HepG2 (cell line): ENCODE data around the gene ITPR1. TPM values are rescaled to one million over a fixed set of nuclear protein-coding genes. Genes with fewer than 3 reads are reported as not detected.

ENCODE experiments used
- ATAC-seq: fragments of 200-7000 bp; cut with Tn5 transposase; 3 replicates; pipeline ENCODE4 v1.9.1; 2020; ENCODE audit warnings: mild to moderate bottlenecking, moderate library complexity
- BruUV-seq: library from RNA; stranded (reverse); fragments of 400-500 nt; replicated peaks from 2 replicates; lab custom pipeline; 2021; lab: Mats Ljungman, UMichigan
- CTCF ChIA-PET: fragments of 300-600 bp; formaldehyde crosslinking; extraction: SDS; loops from one replicate; lab custom pipeline; 2021; ENCODE audit warnings: low total read pairs, inconsistent platforms, low intra/inter-chr PET ratio; lab: Yijun Ruan, JAX
- POLR2A ChIA-PET: fragments of 350-600 bp; sonication (Branson Sonifier 250); formaldehyde crosslinking; loops from one replicate; lab custom pipeline; 2020; ENCODE audit warnings: antibody characterized with exemption, inconsistent platforms; lab: Yijun Ruan, JAX
- DNase-seq: peaks from one replicate; pipeline ENCODE4 v3.0.0-alpha.2; 2015; ENCODE audit warnings: low spot score
- FAIRE-seq: peaks from 3 replicates; lab custom pipeline; 2011; peaks lifted over from hg19 to GRCh38; lab: Jason Lieb, UNC
- H2AFZ ChIP-seq: one replicate; pipeline ENCODE4 v1.6.1; 2011; ENCODE audit warnings: low read length, inconsistent platforms
- H3K27ac ChIP-seq: fragments of 300-600 bp; 3 replicates; pipeline ENCODE4 v1.8.0; 2011; ENCODE audit warnings: mixed run types, mild to moderate bottlenecking, mixed read lengths, low read length, inconsistent platforms; ENCODE audit not compliant: insufficient read depth; ENCODE audit errors: extremely low read length
- H3K27me3 ChIP-seq, 2 experiments: fragments of 200-600 bp in 1 of 2; 2 replicates in 1 of 2; 3 replicates in 1 of 2; pipeline versions ENCODE4 v1.6.0 to v1.8.0; 2011; ENCODE audit warnings: low read length in 2 of 2, mild to moderate bottlenecking in 2 of 2, moderate library complexity in 2 of 2, inconsistent platforms in 1 of 2; ENCODE audit not compliant: insufficient read depth in 2 of 2, control insufficient read depth in 1 of 2
- H3K36me3 ChIP-seq, 2 experiments: fragments of 200-600 bp in 1 of 2; replicated peaks in 1 of 2; 2 replicates in 1 of 2; 3 replicates in 1 of 2; pipeline versions ENCODE4 v1.5.1 to v1.8.0; 2011; ENCODE audit warnings: low read length in 2 of 2, inconsistent platforms in 1 of 2; ENCODE audit not compliant: insufficient read depth in 2 of 2, control insufficient read depth in 1 of 2
- H3K4me1 ChIP-seq: 2 replicates; pipeline ENCODE4 v1.5.1; 2012; ENCODE audit warnings: low read length, inconsistent platforms; ENCODE audit not compliant: insufficient read depth
- H3K4me2 ChIP-seq: 2 replicates; pipeline ENCODE4 v1.6.0; 2011; ENCODE audit warnings: low read depth, low read length, inconsistent platforms
- H3K4me3 ChIP-seq, 3 experiments: fragments of 200-600 bp in 1 of 3; sonication (generic), shearing (Covaris generic) in 1 of 3; replicated peaks in 1 of 3; 2 replicates each; pipeline ENCODE4 v1.5.1; 2011 to 2016; ENCODE audit warnings: low read length in 3 of 3, inconsistent platforms in 2 of 3, low read depth in 2 of 3, mild to moderate bottlenecking in 2 of 3, control low read depth in 1 of 3, mixed read lengths in 1 of 3; ENCODE audit not compliant: insufficient read depth in 1 of 3
- H3K79me2 ChIP-seq: one replicate; pipeline ENCODE4 v1.6.1; 2011; ENCODE audit warnings: low read length, inconsistent platforms; ENCODE audit not compliant: insufficient read depth
- H3K9ac ChIP-seq: 2 replicates; pipeline ENCODE4 v1.6.0; 2011; ENCODE audit warnings: mild to moderate bottlenecking, low read depth, low read length, inconsistent platforms; ENCODE audit not compliant: insufficient read depth
- H3K9me3 ChIP-seq: 2 replicates; pipeline ENCODE4 v1.5.1; 2012; ENCODE audit warnings: mild to moderate bottlenecking, low read length
- H4K20me1 ChIP-seq: 2 replicates; pipeline ENCODE4 v1.6.0; 2011; ENCODE audit warnings: inconsistent platforms, mild to moderate bottlenecking, low read length, moderate library complexity; ENCODE audit not compliant: insufficient read depth
- DMAP1 ChIP-seq: IDR thresholded peaks from 2 replicates; pipeline ENCODE4 v1.6.1; 2016
- EP300 ChIP-seq, 3 experiments: sonication (generic) in 1 of 3; formaldehyde crosslinking in 1 of 3; IDR thresholded peaks; 2 replicates each; pipeline versions ENCODE4 v1.5.1 to v1.6.1; 2011 to 2020; ENCODE audit warnings: low read depth in 2 of 3, low read length in 2 of 3, borderline replicate concordance in 1 of 3, improper control_type of control experiment in 1 of 3, mild to moderate bottlenecking in 1 of 3, missing genetic modification reagents in 1 of 3, moderate library complexity in 1 of 3
- ERF ChIP-seq: IDR thresholded peaks from 2 replicates; pipeline ENCODE4 v1.6.1; 2018; ENCODE audit warnings: missing biosample characterization, missing genetic modification reagents
- SRF ChIP-seq: IDR thresholded peaks from 2 replicates; pipeline ENCODE4 v1.6.1; 2011; ENCODE audit warnings: mild to moderate bottlenecking, low read depth, low read length, moderate library complexity
- ZNF629 ChIP-seq: sonication (generic); formaldehyde crosslinking; conservative IDR thresholded peaks from 2 replicates; pipeline ENCODE4 v1.5.0; 2020; ENCODE audit warnings: missing genetic modification reagents
- ZNF674 ChIP-seq: sonication (generic); formaldehyde crosslinking; IDR thresholded peaks from 2 replicates; pipeline ENCODE4 v1.5.0; 2020; ENCODE audit warnings: low read depth, mild to moderate bottlenecking, missing genetic modification reagents
- WGBS: methylation state at CpG from one replicate; pipeline ENCODE4 v1.1.6; 2017; ENCODE audit warnings: low lambda C conversion rate; 5-methylcytosine and 5-hydroxymethylcytosine counted together
- in situ Hi-C: cut with HindIII; loops from 2 replicates; pipeline ENCODE4 v1.10.0; 2017; ENCODE audit warnings: low pct_unique_long_range_greater_than_20kb; ENCODE audit not compliant: extremely low pct_ligation_motif_present
- intact Hi-C: fragments of 100-400 bp; cut with micrococcal nuclease; formaldehyde crosslinking; loops from one replicate; pipeline ENCODE4 v1.10.0; 2022; ENCODE audit not compliant: unreplicated experiment
- polyA plus RNA-seq, 8 experiments: library from polyadenylated mRNA; depleted of rRNA in 3 of 8; stranded (reverse) in 7 of 8; unstranded in 1 of 8; fragments of >200 nt; fragmentation: Illumina TruSeq in 4 of 8; extraction: Trizol in 4 of 8; gene quantifications; 2 replicates each; pipeline versions ENCODE4 v1.2.1 to v1.2.3, GENCODE V29; 2011 to 2016; ENCODE audit warnings: low read depth in 4 of 8, missing spikeins in 1 of 8, mixed read lengths in 1 of 8; ENCODE audit not compliant: insufficient read depth in 1 of 8
- total RNA-seq, 5 experiments: library from RNA; depleted of rRNA; stranded (reverse); fragments of >200 nt; fragmentation: Illumina TruSeq; extraction: Trizol; gene quantifications; 2 replicates each; pipeline ENCODE4 v1.2.3, GENCODE V29; 2016; ENCODE audit warnings: low read depth in 1 of 5
- TF ChIP-seq, protein P1 (sequence below): sonication (generic); formaldehyde crosslinking; IDR thresholded peaks from 2 replicates; pipeline ENCODE4 v1.4.0; 2020; ENCODE audit warnings: missing genetic modification reagents

The ITPR1 gene
- total and polyA plus RNA-seq, 2 of the 13 experiments (the other 11 are each of a cell fraction or from before 2014, with no cell fraction given): 10.0 to 11.4 TPM

GRCh38 chr3:4814904-4815574 is 321.9 kb downstream of the ITPR1 start:
- Histone ChIP-seq H3K79me2 (no peaks in the 10 kb centered on the region), H3K27ac (no peak overlapping the region), H3K4me3 (no peak overlapping the region), H3K27me3 (no peaks in the 10 kb centered on the region), H3K36me3 (peaks cover 1 to 13% of the 10 kb centered on the region in 2 experiments; a peak in 3 of 5 replicates), H3K9me3 (no peaks in the 10 kb centered on the region), H3K4me2 (no peak overlapping the region), H4K20me1 (no peaks in the 10 kb centered on the region), H3K4me1 (no peaks in the 10 kb centered on the region), H2AFZ (no peak overlapping the region), H3K9ac (no peak overlapping the region)
- ChIA-PET POLR2A (no interaction called here), CTCF (no interaction called here)
- WGBS: 98% methylated on average over 13 of the region's 13 CpGs
- ATAC-seq (no peak), FAIRE-seq (no peak), DNase-seq (no peak)
- in situ Hi-C loops (no loop called here), intact Hi-C loops (no loop called here)
- TF ChIP-seq SRF: no peak
- TF ChIP-seq ZNF629 (CRISPR knock-in tag): 0 out of 2 replicates have a peak, but pooled peaks have one; percentile 36
- BruUV-seq: no TSS peak

DNA sequence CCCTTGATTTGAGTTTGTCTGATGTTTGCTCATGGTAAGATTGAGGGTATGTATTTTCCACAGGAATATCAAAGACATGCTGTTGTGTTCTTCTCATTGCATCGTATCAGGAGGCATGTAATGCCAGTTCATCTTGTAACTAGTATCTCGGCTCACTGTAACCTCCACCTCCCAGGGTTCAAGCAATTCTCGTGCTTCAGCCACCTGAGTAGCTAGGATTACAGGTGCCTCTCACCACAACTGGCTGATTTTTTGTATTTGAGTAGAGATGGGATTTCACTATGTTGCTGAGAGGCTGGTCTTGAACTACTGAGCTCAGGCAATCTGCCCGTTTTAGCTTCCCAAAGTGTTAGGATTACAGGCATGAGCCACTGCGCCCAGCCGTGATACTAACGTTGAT is 323.2 kb downstream of the ITPR1 start:
- ChIA-PET POLR2A (no interaction called here), CTCF (no interaction called here)
- H3K79me2 ChIP-seq: no peaks in the 10 kb centered on the region
- H3K9ac ChIP-seq: no peak overlapping the region
- no peaks in the 10 kb centered on the region for H3K9me3 ChIP-seq
- H3K27ac ChIP-seq: no peak overlapping the region
- no peaks in the 10 kb centered on the region for H3K27me3 ChIP-seq
- H3K4me3 ChIP-seq: no peak overlapping the region
- peaks cover 1 to 13% of the 10 kb centered on the region in 2 experiments; a peak in 3 of 5 replicates for H3K36me3 ChIP-seq
- intact Hi-C loops (no loop called here), in situ Hi-C loops (no loop called here)
- H3K4me2 ChIP-seq: no peak overlapping the region
- TF ChIP-seq, protein P1, sequence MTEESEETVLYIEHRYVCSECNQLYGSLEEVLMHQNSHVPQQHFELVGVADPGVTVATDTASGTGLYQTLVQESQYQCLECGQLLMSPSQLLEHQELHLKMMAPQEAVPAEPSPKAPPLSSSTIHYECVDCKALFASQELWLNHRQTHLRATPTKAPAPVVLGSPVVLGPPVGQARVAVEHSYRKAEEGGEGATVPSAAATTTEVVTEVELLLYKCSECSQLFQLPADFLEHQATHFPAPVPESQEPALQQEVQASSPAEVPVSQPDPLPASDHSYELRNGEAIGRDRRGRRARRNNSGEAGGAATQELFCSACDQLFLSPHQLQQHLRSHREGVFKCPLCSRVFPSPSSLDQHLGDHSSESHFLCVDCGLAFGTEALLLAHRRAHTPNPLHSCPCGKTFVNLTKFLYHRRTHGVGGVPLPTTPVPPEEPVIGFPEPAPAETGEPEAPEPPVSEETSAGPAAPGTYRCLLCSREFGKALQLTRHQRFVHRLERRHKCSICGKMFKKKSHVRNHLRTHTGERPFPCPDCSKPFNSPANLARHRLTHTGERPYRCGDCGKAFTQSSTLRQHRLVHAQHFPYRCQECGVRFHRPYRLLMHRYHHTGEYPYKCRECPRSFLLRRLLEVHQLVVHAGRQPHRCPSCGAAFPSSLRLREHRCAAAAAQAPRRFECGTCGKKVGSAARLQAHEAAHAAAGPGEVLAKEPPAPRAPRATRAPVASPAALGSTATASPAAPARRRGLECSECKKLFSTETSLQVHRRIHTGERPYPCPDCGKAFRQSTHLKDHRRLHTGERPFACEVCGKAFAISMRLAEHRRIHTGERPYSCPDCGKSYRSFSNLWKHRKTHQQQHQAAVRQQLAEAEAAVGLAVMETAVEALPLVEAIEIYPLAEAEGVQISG (CRISPR knock-in tag): no peak
- no peak for TF ChIP-seq DMAP1
- no peak for TF ChIP-seq ERF (CRISPR knock-in tag)
- TF ChIP-seq EP300 (IDR thresholded peaks at IDR 0.05; ENCODE audit: low read depth in 2 of 2, low read length in 2 of 2): no peak
- TF ChIP-seq EP300 (CRISPR knock-in tag; IDR thresholded peaks at IDR 0.05; ENCODE audit: borderline replicate concordance): no peak
- TF ChIP-seq ZNF674 (CRISPR knock-in tag): no peak
- no peak overlapping the region for H2AFZ ChIP-seq
- ATAC-seq (no peak), DNase-seq (no peak), FAIRE-seq (no peak)
- BruUV-seq: no TSS peak
- WGBS: 98% methylated on average over 7 of the region's 7 CpGs
- H3K4me1 ChIP-seq: no peaks in the 10 kb centered on the region
- H4K20me1 ChIP-seq: no peaks in the 10 kb centered on the region
